ENCODE results near the gene CLDN12.
A peak's percentile ranks its signal among the peaks of the same experiment; 100 is the strongest.

Gene CLDN12

GRCh38 chr7:90403174-90404113, at the start of gene CLDN12:
CLDN12 (plus strand) TSS chr7:90403461; CDS start chr7:90412677, 9,216 bp downstream.
- H3K27me3 ChIP-seq (replicated peaks) = no peaks in the 10 kb centered on the region
- DNase-seq = peak; percentile 98
- in situ Hi-C loops (cut with HindIII; ENCODE audit: low pct_ligation_motif_present, low sequenced_read_pairs) = no loop called here
- peak within 1 kb of the TSS; percentile 100 for H3K27ac ChIP-seq
- TF ChIP-seq, protein P1, sequence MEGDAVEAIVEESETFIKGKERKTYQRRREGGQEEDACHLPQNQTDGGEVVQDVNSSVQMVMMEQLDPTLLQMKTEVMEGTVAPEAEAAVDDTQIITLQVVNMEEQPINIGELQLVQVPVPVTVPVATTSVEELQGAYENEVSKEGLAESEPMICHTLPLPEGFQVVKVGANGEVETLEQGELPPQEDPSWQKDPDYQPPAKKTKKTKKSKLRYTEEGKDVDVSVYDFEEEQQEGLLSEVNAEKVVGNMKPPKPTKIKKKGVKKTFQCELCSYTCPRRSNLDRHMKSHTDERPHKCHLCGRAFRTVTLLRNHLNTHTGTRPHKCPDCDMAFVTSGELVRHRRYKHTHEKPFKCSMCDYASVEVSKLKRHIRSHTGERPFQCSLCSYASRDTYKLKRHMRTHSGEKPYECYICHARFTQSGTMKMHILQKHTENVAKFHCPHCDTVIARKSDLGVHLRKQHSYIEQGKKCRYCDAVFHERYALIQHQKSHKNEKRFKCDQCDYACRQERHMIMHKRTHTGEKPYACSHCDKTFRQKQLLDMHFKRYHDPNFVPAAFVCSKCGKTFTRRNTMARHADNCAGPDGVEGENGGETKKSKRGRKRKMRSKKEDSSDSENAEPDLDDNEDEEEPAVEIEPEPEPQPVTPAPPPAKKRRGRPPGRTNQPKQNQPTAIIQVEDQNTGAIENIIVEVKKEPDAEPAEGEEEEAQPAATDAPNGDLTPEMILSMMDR (IDR thresholded peaks at IDR 0.05; ENCODE audit: low read depth, low read length, missing control alignments) = no peak
- H3K36me3 ChIP-seq (replicated peaks) = peaks cover 5% of the 10 kb centered on the region
- peak within 1 kb of the TSS; percentile 84 for H3K4me3 ChIP-seq (ENCODE audit: low read depth, low read length)

GRCh38 chr7:90383422-90383821, 19.8 kb upstream of the CLDN12 start:
- DNase-seq = no peak
- in situ Hi-C loops (cut with HindIII; ENCODE audit: low pct_ligation_motif_present, low sequenced_read_pairs) = no loop called here
- Histone ChIP-seq H3K4me3 (ENCODE audit: low read depth, low read length) (no peak overlapping the region), H3K36me3 (replicated peaks) (peaks cover 8% of the 10 kb centered on the region), H3K27me3 (replicated peaks) (no peaks in the 10 kb centered on the region), H3K27ac (peak overlapping the region; percentile 83)
- TF ChIP-seq, protein P1 (IDR thresholded peaks at IDR 0.05; ENCODE audit: low read depth, low read length, missing control alignments) = no peak

DNA sequence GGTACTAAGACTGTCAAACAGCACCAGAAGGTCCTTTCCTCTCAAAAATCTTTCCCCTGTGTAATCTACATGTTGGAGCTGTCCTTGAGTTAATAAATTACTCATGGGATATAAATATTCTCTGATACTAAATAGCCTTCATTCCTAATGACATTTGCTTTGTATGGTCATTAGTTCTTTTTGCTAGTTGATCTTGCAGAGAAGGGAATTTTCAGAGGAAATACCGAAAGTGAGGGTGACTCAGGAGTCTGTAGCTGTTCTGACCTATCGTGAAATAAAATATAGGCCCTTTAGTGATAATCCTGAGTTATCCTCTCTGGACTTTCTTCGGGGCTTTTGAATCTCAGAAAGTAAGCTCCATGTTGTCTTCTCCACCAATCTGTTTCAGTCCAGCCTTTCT, 19.4 kb upstream of the CLDN12 start:
- peak overlapping the region; percentile 83 for H3K27ac ChIP-seq
- in situ Hi-C loops (cut with HindIII; ENCODE audit: low pct_ligation_motif_present, low sequenced_read_pairs) = no loop called here
- DNase-seq = peak; percentile 49
- H3K4me3 ChIP-seq (ENCODE audit: low read depth, low read length) = no peak overlapping the region
- H3K36me3 ChIP-seq (replicated peaks) = peaks cover 8% of the 10 kb centered on the region
- TF ChIP-seq, protein P1 (IDR thresholded peaks at IDR 0.05; ENCODE audit: low read depth, low read length, missing control alignments) = no peak
- no peaks in the 10 kb centered on the region for H3K27me3 ChIP-seq (replicated peaks)

DNA sequence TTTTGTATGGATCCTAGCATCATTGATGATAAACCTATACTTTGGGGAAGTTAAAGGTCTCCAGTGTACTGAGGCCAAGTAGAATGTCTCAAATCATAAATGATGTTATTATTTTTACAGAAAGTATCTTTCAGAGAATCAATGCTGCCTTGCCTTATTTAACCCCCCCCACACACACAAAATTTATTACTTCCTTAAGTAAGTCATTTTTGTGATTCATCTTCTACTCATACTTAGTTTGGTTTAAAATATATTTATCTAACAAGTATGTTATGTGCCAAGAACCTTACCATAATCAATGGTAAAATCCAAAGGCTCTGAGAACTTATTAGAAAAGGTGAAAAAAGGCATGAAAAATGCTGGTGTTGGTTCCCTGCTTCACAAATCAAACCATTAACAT, 18.8 kb upstream of the CLDN12 start:
- in situ Hi-C loops (cut with HindIII; ENCODE audit: low pct_ligation_motif_present, low sequenced_read_pairs) = no loop called here
- Histone ChIP-seq H3K4me3 (ENCODE audit: low read depth, low read length) (no peak overlapping the region), H3K27ac (peak overlapping the region; percentile 83), H3K27me3 (replicated peaks) (no peaks in the 10 kb centered on the region), H3K36me3 (replicated peaks) (peaks cover 3% of the 10 kb centered on the region)
- DNase-seq = no peak
- TF ChIP-seq, protein P1 (IDR thresholded peaks at IDR 0.05; ENCODE audit: low read depth, low read length, missing control alignments) = no peak

DNA sequence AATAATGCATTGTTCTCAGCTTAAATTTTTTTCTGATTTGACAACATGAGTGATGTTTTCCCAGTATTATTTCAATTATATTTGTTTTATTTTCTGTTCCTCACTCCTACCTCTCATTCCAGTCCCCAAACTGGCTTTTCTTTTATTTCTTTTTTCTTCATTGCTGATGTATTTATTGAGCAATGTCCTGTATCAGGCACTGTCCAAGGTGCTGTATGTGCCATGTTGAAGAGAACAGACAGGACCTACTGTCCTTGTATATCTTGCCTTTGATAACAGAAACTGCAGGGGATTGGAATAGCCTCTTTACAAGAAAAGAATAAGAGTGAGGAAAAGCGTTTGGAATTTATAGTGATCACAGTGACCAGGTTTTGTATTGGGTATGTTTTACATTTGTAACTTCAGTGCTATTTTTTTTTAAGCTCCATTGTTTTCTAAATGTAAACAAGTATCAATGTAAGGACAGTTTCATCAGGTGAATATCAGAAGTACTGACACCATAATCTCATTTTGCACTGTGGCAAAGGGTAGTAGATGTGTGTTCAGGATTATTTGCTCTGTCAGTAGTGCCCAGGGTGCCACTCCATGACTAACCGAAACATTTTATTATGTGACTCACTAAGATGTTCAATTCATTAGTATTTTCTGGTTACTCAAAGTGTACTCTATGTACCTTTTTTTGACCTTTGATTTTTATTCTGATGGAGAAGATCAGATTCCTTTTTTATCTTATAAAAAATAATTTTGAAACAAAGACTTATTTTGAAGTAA, 15.6 kb upstream of the CLDN12 start:
- Histone ChIP-seq H3K36me3 (replicated peaks) (no peaks in the 10 kb centered on the region), H3K27me3 (replicated peaks) (no peaks in the 10 kb centered on the region), H3K27ac (no peak overlapping the region), H3K4me3 (ENCODE audit: low read depth, low read length) (no peak overlapping the region)
- peak; percentile 13 for DNase-seq
- in situ Hi-C loops (cut with HindIII; ENCODE audit: low pct_ligation_motif_present, low sequenced_read_pairs) = no loop called here
- TF ChIP-seq, protein P1 (IDR thresholded peaks at IDR 0.05; ENCODE audit: low read depth, low read length, missing control alignments) = no peak

All from brain microvascular endothelial cell (primary cell).